Kidney (tissue), 14 donors: ENCODE measurements around the gene CCDC159. TPM values are rescaled to one million over a fixed set of nuclear protein-coding genes. Genes with fewer than 3 reads are reported as not detected.
A peak's percentile ranks its signal among the peaks of the same experiment; 100 is the strongest.

Experiments
- DNase-seq, 5 donors: peaks; one replicate each; pipeline ENCODE4 v3.0.0-alpha.2; 2013 to 2020
- FAIRE-seq: peaks from 2 replicates; lab custom pipeline; 2012; peaks lifted over from hg19 to GRCh38; lab: Jason Lieb, UNC
- H3K27ac ChIP-seq, 2 donors: one replicate each; pipeline ENCODE4 v1.7.0; 2013; ENCODE audit warnings: low read depth in 2 of 2, low read length in 2 of 2, inconsistent platforms in 1 of 2
- H3K27me3 ChIP-seq: one replicate; pipeline ENCODE4 v1.7.1; 2013; ENCODE audit warnings: low read length, inconsistent platforms; ENCODE audit not compliant: control insufficient read depth, insufficient read depth
- H3K36me3 ChIP-seq, 3 donors: one replicate each; pipeline versions ENCODE4 v1.7.0 to v1.7.1; 2013; ENCODE audit warnings: low read length in 3 of 3, control low read depth in 1 of 3, inconsistent platforms in 1 of 3; ENCODE audit not compliant: insufficient read depth in 3 of 3, control insufficient read depth in 2 of 3
- H3K4me1 ChIP-seq, 3 donors: one replicate each; pipeline versions ENCODE4 v1.7.0 to v1.7.1; 2013; ENCODE audit warnings: low read length in 3 of 3, inconsistent platforms in 1 of 3, low read depth in 1 of 3; ENCODE audit not compliant: control insufficient read depth in 2 of 3, insufficient read depth in 2 of 3
- H3K4me3 ChIP-seq, 3 donors: one replicate each; pipeline versions ENCODE4 v1.7.0 to v1.8.1; 2013; ENCODE audit warnings: low read length in 3 of 3, control low read depth in 1 of 3, inconsistent platforms in 1 of 3
- H3K9ac ChIP-seq, 3 donors: one replicate each; pipeline versions ENCODE4 v1.7.0 to v1.7.1; 2013; ENCODE audit warnings: low read length in 3 of 3, control low read depth in 1 of 3, inconsistent platforms in 1 of 3
- H3K9me3 ChIP-seq, 3 donors: one replicate each; pipeline versions ENCODE4 v1.7.0 to v1.7.1; 2013; ENCODE audit warnings: low read length in 3 of 3, control low read depth in 1 of 3, inconsistent platforms in 1 of 3; ENCODE audit not compliant: control insufficient read depth in 2 of 3, insufficient read depth in 1 of 3
- intact Hi-C: fragments of 100-400 bp; cut with DNase I; formaldehyde crosslinking; loops from one replicate; pipeline ENCODE4 v1.11.1; 2022
- polyA plus RNA-seq: library from polyadenylated mRNA; stranded (reverse); fragments of 350-450 nt; fragmentation: Illumina TruSeq; extraction: RNeasy Lipid Tissue Mini Kit (QIAGEN cat#74804); gene quantifications from one replicate; pipeline ENCODE4 v1.2.3, GENCODE V29; 2014; ENCODE audit warnings: low read depth, low replicate concordance; ENCODE audit not compliant: insufficient read depth
- total RNA-seq: library from RNA; stranded (reverse); fragmentation: NEBNext Ultra II Directional; extraction: Animal tissue kit (Norgen Biotek cat#: 25700); gene quantifications from one replicate; pipeline ENCODE4 v1.2.1, GENCODE V29; 2021
- TF ChIP-seq, protein P1 (sequence below): IDR thresholded peaks from 3 replicates; pipeline ENCODE4 v1.5.1; 2012; ENCODE audit warnings: mild to moderate bottlenecking, moderate library complexity, borderline replicate concordance; ENCODE audit not compliant: insufficient read depth; ENCODE audit errors: extremely low read depth
- donor health status: control.
- donor health status: control.
- donor health status: control.
- donor health status: control.
- donor health status: control.
- donor health status: DM: yes; HTN: yes; CAD: no.
- donor health status: Normal renal cell carcinoma (clear cell type).

Gene CCDC159
- total and polyA plus RNA-seq, 2 donors from 2014 or later: 28.9 to 50.7 TPM

DNA sequence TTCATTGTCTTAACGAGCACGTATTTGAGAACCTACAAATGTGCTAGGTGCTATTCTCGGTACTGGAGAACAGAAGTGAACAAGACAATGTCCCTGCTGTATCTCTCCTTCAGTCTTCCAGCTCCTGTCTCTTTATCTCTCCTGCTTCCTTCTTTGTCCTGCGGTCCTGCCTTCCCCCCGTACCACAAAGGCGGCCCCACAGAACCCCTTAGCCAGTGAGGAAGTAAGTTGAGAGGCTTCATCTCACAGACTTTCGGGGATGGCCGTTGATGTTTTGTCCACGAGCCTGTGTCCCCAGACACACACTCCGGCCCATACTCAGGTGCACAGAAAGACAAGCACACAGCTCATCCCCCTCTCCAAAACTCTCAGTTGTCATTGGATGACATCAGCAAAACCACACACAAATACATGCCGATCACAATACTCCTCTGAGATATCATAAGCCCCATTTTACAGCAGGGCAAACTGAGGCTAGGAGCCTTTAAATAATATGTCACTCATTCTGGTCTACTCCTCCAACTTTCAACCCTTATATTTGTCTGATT is 27.6 kb downstream of the CCDC159 start:
- H3K27me3 ChIP-seq: no peaks in the 10 kb centered on the region
- TF ChIP-seq, protein P1, sequence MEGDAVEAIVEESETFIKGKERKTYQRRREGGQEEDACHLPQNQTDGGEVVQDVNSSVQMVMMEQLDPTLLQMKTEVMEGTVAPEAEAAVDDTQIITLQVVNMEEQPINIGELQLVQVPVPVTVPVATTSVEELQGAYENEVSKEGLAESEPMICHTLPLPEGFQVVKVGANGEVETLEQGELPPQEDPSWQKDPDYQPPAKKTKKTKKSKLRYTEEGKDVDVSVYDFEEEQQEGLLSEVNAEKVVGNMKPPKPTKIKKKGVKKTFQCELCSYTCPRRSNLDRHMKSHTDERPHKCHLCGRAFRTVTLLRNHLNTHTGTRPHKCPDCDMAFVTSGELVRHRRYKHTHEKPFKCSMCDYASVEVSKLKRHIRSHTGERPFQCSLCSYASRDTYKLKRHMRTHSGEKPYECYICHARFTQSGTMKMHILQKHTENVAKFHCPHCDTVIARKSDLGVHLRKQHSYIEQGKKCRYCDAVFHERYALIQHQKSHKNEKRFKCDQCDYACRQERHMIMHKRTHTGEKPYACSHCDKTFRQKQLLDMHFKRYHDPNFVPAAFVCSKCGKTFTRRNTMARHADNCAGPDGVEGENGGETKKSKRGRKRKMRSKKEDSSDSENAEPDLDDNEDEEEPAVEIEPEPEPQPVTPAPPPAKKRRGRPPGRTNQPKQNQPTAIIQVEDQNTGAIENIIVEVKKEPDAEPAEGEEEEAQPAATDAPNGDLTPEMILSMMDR: no peak
- peaks cover 0 to 23% (median 0%) of the 10 kb centered on the region in 3 donors for H3K4me1 ChIP-seq
- peak in 1 of 5 donors; percentile 59 for DNase-seq
- intact Hi-C loops: no loop called here
- FAIRE-seq: no peak
- H3K9ac ChIP-seq: peak overlapping the region; percentile 2 to 43 (median 8)
- H3K36me3 ChIP-seq: no peaks in the 10 kb centered on the region
- no peaks in the 10 kb centered on the region for H3K9me3 ChIP-seq
- peak overlapping the region; percentile 61 to 85 (median 69) for H3K4me3 ChIP-seq
- H3K27ac ChIP-seq: peak overlapping the region in 1 of 2 donors; percentile 98

DNA sequence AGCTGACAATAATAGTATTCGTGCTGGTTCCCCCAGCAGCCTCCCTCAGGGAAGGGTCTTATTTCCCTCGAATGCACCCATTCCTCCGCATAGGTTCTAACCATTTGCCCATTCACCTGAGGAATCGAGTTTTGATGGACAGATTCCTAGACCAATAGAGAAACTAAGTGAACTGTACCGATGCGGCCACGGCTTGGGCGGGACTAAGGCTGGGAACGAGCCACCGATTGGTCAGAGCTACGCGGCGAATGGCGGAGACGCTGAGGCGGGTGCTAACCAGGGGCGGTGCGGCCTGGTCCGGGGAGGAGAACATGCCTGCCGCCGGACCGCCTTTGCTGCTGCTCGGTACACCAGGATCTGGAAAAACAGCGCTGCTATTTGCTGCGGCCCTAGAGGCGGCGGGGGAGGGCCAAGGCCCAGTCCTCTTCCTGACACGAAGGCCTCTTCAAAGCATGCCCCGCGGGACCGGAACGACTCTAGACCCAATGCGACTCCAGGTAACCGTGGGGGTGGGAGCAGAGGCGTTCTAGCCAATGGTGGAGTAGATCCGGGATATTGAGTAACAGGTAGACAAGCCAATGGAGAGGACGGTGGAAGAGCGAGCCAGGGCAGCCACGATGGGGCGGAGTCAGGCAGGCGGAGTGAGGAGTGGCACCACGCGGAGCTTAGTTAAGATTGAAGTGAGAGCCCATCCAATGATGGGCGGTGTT is 28.3 kb downstream of the CCDC159 start, which contains the start of gene SWSAP1:
Gene SWSAP1, plus strand, starts transcription at position 234 of the 710 bp plus-strand sequence. Its CDS starts 15 bp downstream, at position 249.
- peaks cover 0 to 23% (median 0%) of the 10 kb centered on the region in 3 donors for H3K4me1 ChIP-seq
- peak within 1 kb of the TSS; percentile 62 to 92 (median 85) for H3K9ac ChIP-seq
- no peaks in the 10 kb centered on the region for H3K27me3 ChIP-seq
- peak within 1 kb of the TSS; percentile 69 to 87 (median 84) for H3K4me3 ChIP-seq
- peak within 1 kb of the TSS; percentile 87 to 98 for H3K27ac ChIP-seq
- FAIRE-seq (peak; percentile 99), DNase-seq (peak; percentile 99 to 100 (median 99))
- no peaks in the 10 kb centered on the region for H3K9me3 ChIP-seq
- intact Hi-C loops: no loop called here
- no peaks in the 10 kb centered on the region for H3K36me3 ChIP-seq
- TF ChIP-seq, protein P1: no peak

DNA sequence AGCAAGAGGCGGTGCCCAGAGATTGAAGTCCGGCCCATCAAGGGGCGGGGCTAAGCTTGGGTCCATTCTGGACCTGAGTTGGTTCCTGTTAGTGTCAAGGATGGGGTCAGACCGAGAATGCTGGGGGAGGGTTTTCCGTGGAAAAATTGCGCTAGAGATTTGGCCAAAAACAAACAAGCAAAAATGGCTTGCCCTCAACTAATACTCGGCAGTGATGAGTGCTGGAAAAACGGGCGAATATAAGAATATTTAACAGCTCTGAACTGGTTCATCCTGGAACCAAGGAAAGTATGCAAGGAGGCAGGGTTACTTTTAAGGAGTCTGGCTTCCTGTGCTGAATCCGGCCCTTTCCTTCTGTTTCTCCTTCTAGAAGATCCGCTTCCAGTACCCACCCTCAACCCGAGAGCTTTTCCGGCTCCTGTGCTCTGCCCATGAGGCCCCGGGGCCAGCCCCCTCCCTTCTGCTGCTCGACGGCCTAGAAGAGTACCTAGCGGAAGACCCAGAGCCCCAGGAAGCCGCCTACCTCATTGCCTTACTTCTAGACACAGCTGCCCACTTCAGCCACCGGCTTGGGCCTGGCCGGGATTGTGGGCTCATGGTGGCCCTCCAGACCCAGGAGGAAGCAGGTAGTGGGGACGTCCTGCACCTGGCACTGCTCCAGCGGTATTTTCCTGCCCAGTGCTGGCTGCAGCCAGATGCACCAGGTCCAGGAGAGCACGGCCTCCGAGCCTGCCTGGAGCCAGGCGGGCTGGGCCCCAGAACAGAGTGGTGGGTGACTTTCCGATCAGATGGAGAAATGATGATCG is 29.0 kb downstream of the CCDC159 start:
- no peaks in the 10 kb centered on the region for H3K27me3 ChIP-seq
- TF ChIP-seq, protein P1: no peak
- H3K4me1 ChIP-seq: peaks cover 0 to 25% (median 0%) of the 10 kb centered on the region in 3 donors
- H3K9ac ChIP-seq: peak overlapping the region; percentile 62 to 92 (median 85)
- peak overlapping the region; percentile 87 to 93 for H3K27ac ChIP-seq
- DNase-seq: peak in 4 of 5 donors; percentile 69 to 91 (median 82)
- no peaks in the 10 kb centered on the region for H3K36me3 ChIP-seq
- no peaks in the 10 kb centered on the region for H3K9me3 ChIP-seq
- no peak for FAIRE-seq
- intact Hi-C loops: no loop called here
- peak overlapping the region; percentile 69 to 87 (median 84) for H3K4me3 ChIP-seq
